ENCODE data around the gene ZNF200. TPM values are rescaled to one million over a fixed set of nuclear protein-coding genes. Genes with fewer than 3 reads are reported as not detected.

ZNF200 gene, protein sequence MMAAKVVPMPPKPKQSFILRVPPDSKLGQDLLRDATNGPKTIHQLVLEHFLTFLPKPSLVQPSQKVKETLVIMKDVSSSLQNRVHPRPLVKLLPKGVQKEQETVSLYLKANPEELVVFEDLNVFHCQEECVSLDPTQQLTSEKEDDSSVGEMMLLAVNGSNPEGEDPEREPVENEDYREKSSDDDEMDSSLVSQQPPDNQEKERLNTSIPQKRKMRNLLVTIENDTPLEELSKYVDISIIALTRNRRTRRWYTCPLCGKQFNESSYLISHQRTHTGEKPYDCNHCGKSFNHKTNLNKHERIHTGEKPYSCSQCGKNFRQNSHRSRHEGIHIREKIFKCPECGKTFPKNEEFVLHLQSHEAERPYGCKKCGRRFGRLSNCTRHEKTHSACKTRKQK
- 10 to 100 TPM; 14.2 to 24.4 (median 15.4) TPM for total RNA-seq
- polyA plus RNA-seq, result 1 to 10 TPM; 4.2 to 6.3 (median 4.8) TPM
- long read RNA-seq, donor 1, full-length matches to known transcripts, result 10 of 10 reads
- long read RNA-seq, donor 1, partial matches to known transcripts, result 0 of 10 reads
- long read RNA-seq, donor 1, other reads (novel, unspliced or antisense), result 0 of 10 reads
- long read RNA-seq, donor 2, full-length matches to known transcripts, result 10 of 10 reads
- long read RNA-seq, donor 2, partial matches to known transcripts, result 0 of 10 reads
- long read RNA-seq, donor 2, other reads (novel, unspliced or antisense), result 0 of 10 reads

DNA sequence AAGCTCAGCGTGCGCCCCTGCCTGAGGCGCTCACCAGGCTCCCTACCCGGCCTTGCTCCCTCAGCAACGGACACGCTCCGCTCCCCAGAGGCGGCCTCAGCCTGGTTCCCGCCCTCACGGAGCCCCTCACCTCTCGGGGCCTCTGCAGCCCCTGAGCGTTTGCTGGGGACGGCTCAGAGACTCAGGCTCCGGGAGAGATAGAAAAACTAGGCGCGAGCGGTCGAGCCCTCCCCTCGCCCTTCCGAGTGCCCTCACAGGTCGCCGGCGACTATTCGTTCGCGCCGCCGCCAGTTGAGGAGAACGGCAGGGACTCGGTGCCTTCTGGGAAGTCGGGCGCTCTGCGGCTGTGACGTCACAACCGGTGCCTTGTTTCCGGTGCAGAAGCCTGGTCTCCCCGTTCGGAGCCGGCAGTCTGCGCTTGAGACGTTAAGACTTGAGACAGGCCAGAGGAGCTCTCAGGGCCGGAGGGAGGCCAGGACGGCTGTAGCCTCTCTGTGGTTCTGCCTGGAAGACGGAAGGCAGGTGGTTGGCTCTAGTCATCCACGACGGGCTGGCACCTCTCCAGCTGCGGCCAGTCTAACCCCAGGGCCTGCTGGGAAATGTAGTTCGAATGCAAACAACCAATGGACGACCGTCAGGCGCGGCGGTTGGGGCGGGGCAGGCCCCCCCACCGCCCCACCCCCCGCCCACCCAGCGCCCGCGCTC, at the start of gene ZNF200:
TSS of gene ZNF200 (minus strand) at position 302 of the 705 bp plus-strand sequence. CDS start 1,403 bp downstream, outside the sequence.
- H3K27me3 ChIP-seq (replicated peaks in 1 of 7), result no peaks in the 10 kb centered on the region
- DNase-seq, result peak; percentile 99
- peaks cover 7 to 24% (median 21%) of the 10 kb centered on the region in 6 donors for H3K4me1 ChIP-seq
- intact Hi-C loops (cut with DNase I; ENCODE audit: low total_unique reads), result no loop called here
- H3K4me3 ChIP-seq, result peak within 1 kb of the TSS; percentile 73 to 96 (median 82)
- H3K36me3 ChIP-seq, result peaks cover 16 to 37% (median 30%) of the 10 kb centered on the region in 6 donors
- TF ChIP-seq CTCF (IDR thresholded peaks at IDR 0.05 in 8 of 11, conservative IDR thresholded peaks at IDR 0.05 in 3 of 11) (peak in 1 of 11 experiments; percentile 21), POLR2A (IDR thresholded peaks at IDR 0.05) (peak in 2 of 3 donors; percentile 24 to 44), POLR2AphosphoS5 (IDR thresholded peaks at IDR 0.05) (peak; percentile 95 to 97 (median 95))
- 0 to 1% (median 0%) methylated on average over 22 to 55 of the region's 59 CpGs for WGBS, 5 donors
- H3K27ac ChIP-seq, result peak within 1 kb of the TSS; percentile 94 to 100 (median 98)
- H3K9me3 ChIP-seq, result peaks cover 0 to 32% (median 17%) of the 10 kb centered on the region in 8 donors

DNA sequence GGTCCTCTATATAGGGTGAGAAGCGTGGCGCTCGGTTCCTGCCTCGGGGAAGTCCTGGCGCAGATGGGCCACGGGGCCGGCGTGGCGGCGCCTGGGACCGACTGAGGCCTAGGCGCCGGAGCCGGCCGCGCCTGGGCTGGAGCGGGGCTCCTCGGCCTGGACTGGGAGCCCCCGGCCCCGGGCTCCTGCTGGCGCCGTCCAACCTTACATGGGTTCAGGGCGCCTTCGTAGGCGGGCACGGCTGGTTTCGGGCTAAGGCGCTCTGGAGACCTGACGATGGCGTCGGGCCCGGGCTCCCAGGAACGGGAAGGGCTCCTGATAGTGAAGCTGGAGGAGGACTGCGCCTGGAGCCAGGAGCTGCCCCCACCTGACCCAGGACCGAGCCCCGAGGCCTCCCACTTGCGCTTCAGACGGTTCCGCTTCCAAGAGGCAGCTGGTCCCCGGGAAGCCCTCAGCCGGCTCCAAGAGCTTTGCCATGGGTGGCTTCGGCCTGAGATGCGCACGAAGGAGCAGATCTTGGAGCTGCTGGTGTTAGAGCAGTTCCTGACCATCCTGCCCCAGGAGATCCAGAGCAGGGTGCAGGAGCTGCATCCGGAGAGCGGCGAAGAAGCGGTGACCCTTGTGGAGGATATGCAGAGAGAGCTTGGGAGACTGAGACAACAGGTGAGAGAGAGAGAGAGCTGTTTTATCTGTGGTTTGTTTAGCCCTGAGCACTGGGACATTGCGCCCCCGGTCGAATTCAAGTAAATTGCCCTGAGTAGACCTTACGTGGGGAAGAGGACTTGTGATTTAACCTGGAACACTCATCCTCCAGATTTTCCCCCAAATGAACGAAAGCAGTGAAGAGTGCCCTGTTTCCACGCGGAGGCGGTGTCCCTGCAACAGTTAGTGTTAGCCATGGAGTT, 48.8 kb upstream of the ZNF200 start:
- H3K9me3 ChIP-seq, result peaks cover 0 to 42% (median 33%) of the 10 kb centered on the region in 8 donors
- H3K4me1 ChIP-seq, result peaks cover 17 to 46% (median 37%) of the 10 kb centered on the region in 6 donors
- intact Hi-C loops (cut with DNase I; ENCODE audit: low total_unique reads), result loop anchor here (10.0 kb wide), 1 partner anchor 221 kb away; the partner anchor contains the start of gene CLUAP1
- H3K27me3 ChIP-seq (replicated peaks in 1 of 7), result no peaks in the 10 kb centered on the region
- H3K27ac ChIP-seq, result peak overlapping the region; percentile 97 to 100 (median 100)
- TF ChIP-seq POLR2AphosphoS5 (IDR thresholded peaks at IDR 0.05) (no peak), POLR2A (IDR thresholded peaks at IDR 0.05) (no peak), CTCF (IDR thresholded peaks at IDR 0.05 in 8 of 11, conservative IDR thresholded peaks at IDR 0.05 in 3 of 11) (no peak)
- peaks cover 5 to 44% (median 35%) of the 10 kb centered on the region in 6 donors for H3K36me3 ChIP-seq
- no peak for DNase-seq
- 6 to 35% (median 9%) methylated on average over 12 to 56 of the region's 56 CpGs for WGBS, 5 donors
- H3K4me3 ChIP-seq, result peak overlapping the region; percentile 77 to 99 (median 96)

- intact Hi-C loops (cut with DNase I; ENCODE audit: low total_unique reads), result loop anchor here (10.0 kb wide), 1 partner anchor 222 kb away; the partner anchor contains the start of gene CLUAP1
- WGBS, 5 donors, result 0 to 1% (median 0%) methylated on average over 40 to 72 of the region's 72 CpGs
- DNase-seq, result peak; percentile 97
These were observed 48.0 kb upstream of the ZNF200 start, which contains the start of gene ZNF263 for GRCh38 chr16:3282730-3283542. ZNF263 (plus strand) TSS chr16:3283491; CDS start chr16:3283819, 328 bp downstream.

More at GRCh38 chr16:3282730-3283542, 48.0 kb upstream of the ZNF200 start, which contains the start of gene ZNF263:
- peak within 1 kb of the TSS; percentile 97 to 100 (median 100) for H3K27ac ChIP-seq
- peaks cover 0 to 35% (median 28%) of the 10 kb centered on the region in 6 donors for H3K36me3 ChIP-seq
- H3K4me3 ChIP-seq, result peak within 1 kb of the TSS; percentile 77 to 99 (median 96)
- peaks cover 0 to 34% (median 24%) of the 10 kb centered on the region in 8 donors for H3K9me3 ChIP-seq
- TF ChIP-seq CTCF (IDR thresholded peaks at IDR 0.05 in 8 of 11, conservative IDR thresholded peaks at IDR 0.05 in 3 of 11), result peak in 4 of 11 experiments; percentile 9 to 19 (median 14)
- peak in 2 of 3 donors; percentile 4 to 36 for TF ChIP-seq POLR2A (IDR thresholded peaks at IDR 0.05)
- TF ChIP-seq POLR2AphosphoS5 (IDR thresholded peaks at IDR 0.05), result peak; percentile 89 to 93 (median 91)
- peaks cover 17 to 46% (median 37%) of the 10 kb centered on the region in 6 donors for H3K4me1 ChIP-seq
- H3K27me3 ChIP-seq (replicated peaks in 1 of 7), result no peaks in the 10 kb centered on the region
